HG03095 (cell line): ENCODE results near the gene FRAT1.
"Not testable (repeated sequence)": the region's sequence is repeated elsewhere in the genome, so short reads cannot be mapped to it uniquely, and the experiment has no call there.

ENCODE experiments used
- ATAC-seq: cut with Tn5 transposase; IDR thresholded peaks from one replicate; pipeline ENCODE4 v1.9.1; 2021; ENCODE audit warnings: moderate library complexity; ENCODE audit not compliant: unreplicated experiment

The FRAT1 gene

GRCh38 chr10:97334370-97335175, 15.5 kb downstream of the FRAT1 start, which contains the start of gene FRAT2:
TSS of gene FRAT2 (minus strand) at chr10:97334729. CDS start at chr10:97334572, 157 bp downstream.
- ATAC-seq: peak; percentile 84

GRCh38 chr10:97335188-97335619, 16.1 kb downstream of the FRAT1 start:
- ATAC-seq: no peak

- ATAC-seq: no peak
These were observed 16.9 kb downstream of the FRAT1 start for GRCh38 chr10:97336006-97336405.

- no peak for ATAC-seq
These were observed 17.4 kb downstream of the FRAT1 start for GRCh38 chr10:97336446-97336845.

GRCh38 chr10:97336942-97337831, 18.1 kb downstream of the FRAT1 start:
- no peak for ATAC-seq

- no peak for ATAC-seq
These were observed 19.0 kb downstream of the FRAT1 start for GRCh38 chr10:97338041-97338440.

GRCh38 chr10:97341416-97341815, 22.3 kb downstream of the FRAT1 start:
- ATAC-seq: no peak

GRCh38 chr10:97343664-97344063, 24.6 kb downstream of the FRAT1 start:
- ATAC-seq: not testable (repeated sequence)

- ATAC-seq: no peak
These were observed 28.2 kb downstream of the FRAT1 start for GRCh38 chr10:97347317-97347716.

- ATAC-seq: no peak
These were observed 30.9 kb downstream of the FRAT1 start for GRCh38 chr10:97349752-97350513.

GRCh38 chr10:97353945-97354344, 34.9 kb downstream of the FRAT1 start:
- no peak for ATAC-seq

GRCh38 chr10:97355571-97355975, 36.5 kb downstream of the FRAT1 start:
- no peak for ATAC-seq

- ATAC-seq: no peak
These were observed 37.3 kb downstream of the FRAT1 start for GRCh38 chr10:97356318-97356914.

- no peak for ATAC-seq
These were observed 37.8 kb downstream of the FRAT1 start for GRCh38 chr10:97356918-97357317.

- ATAC-seq: no peak
These were observed 39.3 kb downstream of the FRAT1 start for GRCh38 chr10:97358349-97358748.

- no peak for ATAC-seq
These were observed 39.7 kb downstream of the FRAT1 start for GRCh38 chr10:97358781-97359180.

GRCh38 chr10:97360705-97361536, 41.9 kb downstream of the FRAT1 start:
- no peak for ATAC-seq

GRCh38 chr10:97361537-97361901, 42.4 kb downstream of the FRAT1 start:
- ATAC-seq: no peak

- ATAC-seq: no peak
These were observed 43.4 kb downstream of the FRAT1 start for GRCh38 chr10:97362310-97363033.
